NCI-H2196 treated with DMSO at 0.1 percent for 48 hours (cell line): ENCODE measurements around the gene CMTM2.
A peak's percentile ranks its signal among the peaks of the same experiment; 100 is the strongest.
"Not testable (repeated sequence)": the region's sequence is repeated elsewhere in the genome, so short reads cannot be mapped to it uniquely, and the experiment has no call there.

Experiments
- DNase-seq: peaks from one replicate; lab custom pipeline; 2025; ENCODE audit not compliant: unreplicated experiment; lab: John Stamatoyannopoulos, UW

The CMTM2 gene

GRCh38 chr16:66552286-66553177, 26.7 kb upstream of the CMTM2 start, which contains the start of gene CKLF:
Gene CKLF (plus strand): TSS chr16:66552576. CDS start chr16:66552716, 140 bp downstream.
- DNase-seq, result peak; percentile 40

DNA sequence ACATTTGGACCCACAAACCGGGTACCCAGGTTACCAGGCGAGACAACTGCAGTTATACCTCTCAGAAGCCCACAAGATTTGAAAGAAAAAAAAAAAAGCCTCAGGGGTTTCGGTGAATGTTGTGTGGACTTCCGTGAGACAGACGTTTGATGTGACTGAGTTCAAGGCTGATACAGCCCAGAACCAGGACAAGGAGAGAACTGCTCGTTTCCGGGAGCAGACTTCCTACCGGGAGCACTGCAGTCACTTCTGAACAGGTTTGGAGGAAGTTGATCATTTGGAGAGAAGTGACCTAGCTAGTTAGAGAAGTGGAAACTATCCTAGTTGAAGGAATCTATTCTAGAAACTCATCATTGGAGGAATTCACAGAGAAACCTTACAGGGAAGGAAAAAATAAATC, 26.0 kb upstream of the CMTM2 start:
- no peak for DNase-seq

DNA sequence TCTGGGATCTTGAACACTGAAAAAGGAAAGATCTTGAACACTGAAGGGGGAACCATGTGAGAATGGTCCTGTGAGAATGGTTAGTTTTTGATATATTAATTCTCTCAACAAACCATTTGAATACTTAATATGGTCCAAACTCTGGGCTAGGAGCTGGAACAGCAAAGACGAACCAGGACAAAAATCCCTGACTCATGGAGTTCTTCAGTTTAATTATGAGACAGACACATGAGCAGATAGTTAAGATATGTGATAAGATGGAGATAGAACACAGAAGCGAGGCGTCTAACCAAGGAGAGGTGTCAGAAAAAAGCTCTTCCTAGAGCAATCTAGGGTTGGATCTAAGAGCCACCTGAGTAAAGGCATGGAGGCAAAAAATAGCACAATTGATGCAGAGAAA, 25.2 kb upstream of the CMTM2 start:
- DNase-seq, result no peak

GRCh38 chr16:66554495-66554894, 24.8 kb upstream of the CMTM2 start:
- DNase-seq, result no peak

GRCh38 chr16:66560107-66560506, 19.2 kb upstream of the CMTM2 start:
- DNase-seq, result no peak

- DNase-seq, result no peak
Measured at GRCh38 chr16:66561381-66562080, 17.7 kb upstream of the CMTM2 start.

GRCh38 chr16:66562409-66562808, 16.9 kb upstream of the CMTM2 start:
- no peak for DNase-seq

- DNase-seq, result no peak
Measured at GRCh38 chr16:66562986-66563385, 16.3 kb upstream of the CMTM2 start.

DNA sequence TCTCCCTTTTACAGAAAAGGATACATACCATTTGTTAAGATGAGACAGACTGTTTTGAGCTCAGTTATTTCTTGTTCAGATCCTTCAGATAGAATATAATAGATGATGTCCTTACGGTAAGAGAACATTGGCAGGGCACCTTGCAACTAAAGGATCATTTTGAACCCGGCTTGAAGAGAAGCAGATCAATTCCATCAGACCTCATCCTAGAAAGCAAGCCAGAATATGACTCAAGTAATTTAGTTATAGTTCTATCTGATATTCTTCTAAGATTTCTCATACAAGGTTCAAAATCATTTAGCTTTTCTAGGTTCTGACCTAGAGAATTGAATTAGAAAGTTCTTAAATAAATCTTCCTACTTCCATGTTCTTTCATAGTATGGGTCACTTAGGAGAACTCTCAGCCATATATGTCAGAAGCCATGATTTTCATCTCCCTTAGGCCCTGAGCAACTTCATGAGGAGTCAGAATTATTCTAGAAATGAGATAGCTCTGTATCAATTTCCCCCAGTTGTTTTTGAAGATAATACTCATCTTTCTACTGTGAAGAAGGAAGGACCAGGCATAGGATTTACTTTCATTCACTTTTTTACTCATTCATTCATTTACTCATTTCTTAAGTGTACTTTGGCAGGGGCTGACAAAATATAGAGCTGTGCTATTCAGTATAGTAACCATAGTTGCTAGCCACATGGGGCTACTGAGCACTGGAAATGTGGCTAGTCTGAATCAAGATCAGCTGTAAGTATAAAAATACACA, 15.5 kb upstream of the CMTM2 start:
- DNase-seq, result no peak

DNA sequence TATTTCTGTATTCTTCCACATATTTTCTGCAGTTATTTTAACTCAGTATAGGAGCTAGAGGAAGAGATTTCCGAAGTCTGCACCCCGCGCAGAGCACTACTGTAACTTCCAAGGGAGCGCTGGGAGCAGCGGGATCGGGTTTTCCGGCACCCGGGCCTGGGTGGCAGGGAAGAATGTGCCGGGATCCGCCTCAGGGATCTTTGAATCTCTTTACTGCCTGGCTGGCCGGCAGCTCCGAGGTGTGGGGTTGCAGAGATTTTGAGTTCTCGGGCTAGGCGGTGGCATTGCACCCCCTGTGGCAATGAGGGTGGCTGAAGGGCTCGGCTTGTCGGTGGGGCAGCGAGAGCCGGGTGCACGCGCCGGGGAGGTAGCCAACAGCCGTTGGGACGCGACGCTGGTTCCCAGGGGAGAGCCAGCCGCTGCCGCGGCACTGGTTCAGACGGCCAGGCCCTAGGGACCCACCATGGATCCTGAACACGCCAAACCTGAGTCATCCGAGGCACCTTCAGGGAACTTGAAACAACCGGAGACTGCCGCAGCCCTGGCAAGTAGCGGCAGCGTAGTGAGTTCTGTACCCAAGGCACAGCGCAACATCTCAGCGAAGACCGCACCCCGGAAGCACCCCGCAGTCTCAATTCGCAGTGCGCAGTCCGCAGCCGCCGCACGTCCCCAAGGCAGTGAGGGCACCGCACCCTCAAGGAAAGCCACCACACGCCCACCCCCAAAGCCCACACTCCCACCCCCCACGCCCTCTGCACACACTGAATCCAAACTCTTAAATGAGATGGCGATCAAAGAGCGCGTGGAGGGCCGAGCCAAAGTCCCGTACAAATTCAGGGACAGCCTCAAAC, 13.0 kb upstream of the CMTM2 start, which contains the start of gene CMTM1:
TSS of gene CMTM1 (plus strand) at position 389 of the 851 bp plus-strand sequence. CDS start at position 464, 75 bp downstream.
- DNase-seq, result no peak

- not testable (repeated sequence) for DNase-seq
Measured at GRCh38 chr16:66567270-66567669, 12.0 kb upstream of the CMTM2 start.

GRCh38 chr16:66568355-66568754, 10.9 kb upstream of the CMTM2 start:
- no peak for DNase-seq

DNA sequence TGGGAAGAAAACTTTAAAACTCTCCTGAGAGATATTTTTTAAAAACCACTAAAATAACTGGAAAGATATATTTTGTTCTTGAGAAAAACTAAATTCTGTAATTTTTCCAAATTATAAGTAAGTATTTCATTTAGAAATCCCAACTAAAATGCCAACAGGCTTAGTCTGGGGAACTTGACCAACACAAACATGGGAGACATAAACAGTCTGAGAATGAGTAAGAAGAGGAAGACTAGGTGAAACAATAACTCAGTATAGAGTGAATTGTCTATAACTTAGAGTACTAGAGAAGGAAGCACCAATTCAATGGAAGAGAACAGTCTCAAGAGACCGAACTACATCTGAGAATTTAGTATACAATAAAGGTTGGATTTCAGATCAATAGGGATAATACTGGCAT, 10.1 kb upstream of the CMTM2 start:
- no peak for DNase-seq

GRCh38 chr16:66569827-66570405, 9.3 kb upstream of the CMTM2 start:
- no peak for DNase-seq

GRCh38 chr16:66572356-66572755, 6.9 kb upstream of the CMTM2 start:
- DNase-seq, result no peak

- no peak for DNase-seq
Measured at GRCh38 chr16:66574081-66574480, 5.2 kb upstream of the CMTM2 start.

DNA sequence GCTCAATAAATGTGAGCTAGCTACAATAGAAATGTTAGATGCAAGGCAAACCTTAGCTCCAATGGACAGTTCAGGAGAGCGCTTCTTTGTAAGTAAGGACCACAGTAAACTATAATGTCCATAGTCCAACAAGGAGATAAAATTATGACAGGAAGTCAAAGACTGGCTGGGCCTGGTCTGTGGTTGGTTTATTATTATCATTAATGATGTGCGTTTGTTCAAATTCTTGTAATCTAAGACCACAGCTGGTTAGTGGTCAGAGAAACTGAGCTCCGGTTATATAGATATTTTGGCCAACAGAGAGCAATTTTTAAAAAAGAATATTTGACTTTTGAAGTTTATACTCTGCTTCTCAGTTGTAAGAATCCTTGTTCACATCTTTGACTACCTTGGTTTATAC, 4.7 kb upstream of the CMTM2 start:
- DNase-seq, result no peak

GRCh38 chr16:66575060-66575459, 4.2 kb upstream of the CMTM2 start:
- DNase-seq, result no peak

DNA sequence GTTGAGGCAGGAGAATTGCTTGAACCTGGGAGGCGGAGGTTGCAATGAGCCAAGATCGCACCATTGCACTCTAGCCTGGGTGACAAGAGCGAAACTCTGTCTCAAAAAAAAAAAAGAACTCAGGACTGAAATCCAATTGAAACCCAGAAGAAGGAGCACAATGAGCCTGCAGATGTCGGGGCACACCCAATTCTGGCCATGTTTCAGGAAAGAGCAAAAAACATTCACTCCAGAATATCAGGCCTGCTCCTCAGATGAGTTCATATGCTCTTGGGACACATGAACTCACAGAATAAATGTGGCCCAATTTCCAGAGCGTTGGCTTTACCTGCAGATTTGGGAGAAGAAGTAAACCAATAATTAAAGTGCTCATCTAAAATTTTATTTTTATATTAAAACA, 3.0 kb upstream of the CMTM2 start:
- no peak for DNase-seq

- no peak for DNase-seq
Measured at GRCh38 chr16:66580605-66581209, 1.4 kb downstream of the CMTM2 start.
